ENCODE data around the gene PER1.
A peak's percentile ranks its signal among the peaks of the same experiment; 100 is the strongest.

PER1 gene

GRCh38 chr17:8153031-8153451 is 837 bp upstream of the PER1 start:
- no peak for DNase-seq (ENCODE audit: low spot score)

GRCh38 chr17:8151641-8152111 is 528 bp downstream of the PER1 start:
- DNase-seq (ENCODE audit: low spot score) = peak; percentile 69

- DNase-seq (ENCODE audit: low spot score) = peak; percentile 82
Measured at GRCh38 chr17:8151120-8151640, 1.0 kb downstream of the PER1 start.

GRCh38 chr17:8150194-8151119 is 1.7 kb downstream of the PER1 start:
- no peak for DNase-seq (ENCODE audit: low spot score)

GRCh38 chr17:8149419-8150193 is 2.6 kb downstream of the PER1 start:
- DNase-seq (ENCODE audit: low spot score) = no peak

GRCh38 chr17:8148560-8148959 is 3.6 kb downstream of the PER1 start:
- no peak for DNase-seq (ENCODE audit: low spot score)

GRCh38 chr17:8147805-8148404 is 4.3 kb downstream of the PER1 start:
- DNase-seq (ENCODE audit: low spot score) = no peak

GRCh38 chr17:8147141-8147804 is 4.9 kb downstream of the PER1 start:
- no peak for DNase-seq (ENCODE audit: low spot score)

- no peak for DNase-seq (ENCODE audit: low spot score)
Measured at GRCh38 chr17:8146381-8147140, 5.6 kb downstream of the PER1 start.

- no peak for DNase-seq (ENCODE audit: low spot score)
Measured at GRCh38 chr17:8145811-8146210, 6.4 kb downstream of the PER1 start.

GRCh38 chr17:8144401-8145231 is 7.6 kb downstream of the PER1 start:
- no peak for DNase-seq (ENCODE audit: low spot score)

GRCh38 chr17:8143581-8144400 is 8.4 kb downstream of the PER1 start:
- DNase-seq (ENCODE audit: low spot score) = no peak

- DNase-seq (ENCODE audit: low spot score) = no peak
Measured at GRCh38 chr17:8142887-8143580, 9.2 kb downstream of the PER1 start.

GRCh38 chr17:8142158-8142886 is 9.9 kb downstream of the PER1 start:
- DNase-seq (ENCODE audit: low spot score) = no peak

GRCh38 chr17:8141741-8142140 is 10.5 kb downstream of the PER1 start:
- DNase-seq (ENCODE audit: low spot score) = no peak

- DNase-seq (ENCODE audit: low spot score) = no peak
Measured at GRCh38 chr17:8141045-8141444, 11.2 kb downstream of the PER1 start.

- no peak for DNase-seq (ENCODE audit: low spot score)
Measured at GRCh38 chr17:8140065-8141029, 11.9 kb downstream of the PER1 start.

All from globus pallidus (tissue), 1 donor.